ENCODE results near the gene CD53. TPM values are rescaled to one million over a fixed set of nuclear protein-coding genes. Genes with fewer than 3 reads are reported as not detected.

Gene CD53
- total RNA-seq, 1 experiment from 2014 or later = not detected

DNA sequence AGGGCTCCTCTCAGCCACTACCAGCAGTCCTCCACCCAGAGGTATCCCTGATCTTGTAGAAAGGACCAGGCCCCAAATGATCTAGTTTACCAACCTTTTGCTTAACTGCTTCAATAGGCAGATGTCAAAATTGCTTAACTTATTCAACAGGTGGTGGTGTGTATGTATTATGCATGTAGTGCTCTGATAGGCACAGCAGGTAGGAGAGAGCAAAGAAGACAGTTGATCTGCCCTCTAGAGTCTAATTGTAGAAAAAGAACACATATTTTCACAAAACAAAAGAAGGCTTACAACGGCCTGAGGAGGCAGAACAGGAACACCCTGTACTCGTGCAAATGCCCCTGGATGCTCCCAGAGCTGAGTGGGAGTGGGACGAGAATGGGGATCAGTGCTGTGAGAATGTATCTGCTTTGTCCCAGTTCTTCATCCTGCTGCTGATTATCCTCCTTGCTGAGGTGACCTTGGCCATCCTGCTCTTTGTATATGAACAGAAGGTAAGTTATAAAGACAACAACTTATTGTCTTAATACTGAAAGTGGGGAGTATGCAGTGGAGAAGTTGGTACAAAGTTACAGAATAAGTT, 21.1 kb downstream of the CD53 start:
- Histone ChIP-seq H3K9me2 (replicated peaks; ENCODE audit: low read length) (no peaks in the 10 kb centered on the region), H3K27ac (ENCODE audit: low read length) (no peak overlapping the region), H3K4me2 (ENCODE audit: low read length) (no peak overlapping the region), H3K36me3 (ENCODE audit: low read depth, low read length) (no peaks in the 10 kb centered on the region), H2AFZ (ENCODE audit: low read length) (no peak overlapping the region), H3K4me1 (ENCODE audit: insufficient read depth, low read length) (no peaks in the 10 kb centered on the region), H4K20me1 (ENCODE audit: low read length) (no peaks in the 10 kb centered on the region), H3K27me3 (ENCODE audit: low read length) (peaks cover 26% of the 10 kb centered on the region), H3K79me2 (ENCODE audit: low read length) (no peaks in the 10 kb centered on the region), H3K9me3 (ENCODE audit: low read length) (no peaks in the 10 kb centered on the region), H3F3A (ENCODE audit: low read length, unreplicated experiment) (no peaks in the 10 kb centered on the region), H3K9ac (ENCODE audit: low read length) (no peak overlapping the region), H3K4me3 (ENCODE audit: low read length) (no peak overlapping the region)
- BruUV-seq (replicated peaks) = no TSS peak
- POLR2A ChIA-PET (ENCODE audit: unreplicated experiment) = no interaction called here
- TF ChIP-seq CTCF (conservative IDR thresholded peaks at IDR 0.05; ENCODE audit: low read depth, low read length) (no peak; the same call in 1 of the 2 replicates), EZH2phosphoT487 (IDR thresholded peaks at IDR 0.05; ENCODE audit: borderline replicate concordance, low read length) (no peak), EZH2 (IDR thresholded peaks at IDR 0.05; ENCODE audit: low read length, unreplicated experiment) (no peak)
- CTCF ChIA-PET = no interaction called here
- ATAC-seq = no peak
- intact Hi-C loops (cut with micrococcal nuclease) = no loop called here
- no peak for DNase-seq

DNA sequence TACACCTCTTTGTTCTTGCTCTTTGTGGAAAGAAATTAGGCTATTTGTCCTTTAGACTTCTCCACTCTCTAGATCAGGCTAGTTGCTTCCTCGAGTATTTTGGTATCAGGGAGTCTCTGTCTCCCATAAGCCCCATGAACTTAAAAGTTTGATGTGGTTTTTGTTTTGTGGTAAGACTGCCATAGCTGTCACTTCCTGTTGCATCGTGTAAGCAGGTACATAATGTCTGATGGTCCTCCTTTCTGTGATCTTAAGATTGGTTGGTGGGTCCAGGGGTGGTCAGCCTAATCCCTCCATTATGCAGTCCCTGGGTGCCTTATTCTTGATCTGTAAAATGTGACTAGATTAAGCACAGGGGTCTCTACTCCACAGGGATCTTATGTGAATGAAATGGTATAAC, 23.1 kb downstream of the CD53 start:
- Histone ChIP-seq H3K9ac (ENCODE audit: low read length) (no peak overlapping the region), H2AFZ (ENCODE audit: low read length) (no peak overlapping the region), H3K36me3 (ENCODE audit: low read depth, low read length) (no peaks in the 10 kb centered on the region), H3K9me2 (replicated peaks; ENCODE audit: low read length) (no peaks in the 10 kb centered on the region), H4K20me1 (ENCODE audit: low read length) (no peaks in the 10 kb centered on the region), H3K79me2 (ENCODE audit: low read length) (no peaks in the 10 kb centered on the region), H3K9me3 (ENCODE audit: low read length) (no peaks in the 10 kb centered on the region), H3K4me2 (ENCODE audit: low read length) (no peak overlapping the region), H3K4me1 (ENCODE audit: insufficient read depth, low read length) (no peaks in the 10 kb centered on the region), H3K27me3 (ENCODE audit: low read length) (peaks cover 18% of the 10 kb centered on the region), H3K27ac (ENCODE audit: low read length) (no peak overlapping the region), H3F3A (ENCODE audit: low read length, unreplicated experiment) (no peaks in the 10 kb centered on the region), H3K4me3 (ENCODE audit: low read length) (no peak overlapping the region)
- CTCF ChIA-PET = no interaction called here
- no TSS peak for BruUV-seq (replicated peaks)
- intact Hi-C loops (cut with micrococcal nuclease) = no loop called here
- POLR2A ChIA-PET (ENCODE audit: unreplicated experiment) = no interaction called here
- TF ChIP-seq EZH2phosphoT487 (IDR thresholded peaks at IDR 0.05; ENCODE audit: borderline replicate concordance, low read length) = no peak
- DNase-seq = no peak
- ATAC-seq = no peak

GRCh38 chr1:110897681-110898080, 24.7 kb downstream of the CD53 start:
- Histone ChIP-seq H3K9ac (ENCODE audit: low read length) (no peak overlapping the region), H3K4me3 (ENCODE audit: low read length) (no peak overlapping the region), H3K27ac (ENCODE audit: low read length) (no peak overlapping the region), H4K20me1 (ENCODE audit: low read length) (no peaks in the 10 kb centered on the region), H3K4me2 (ENCODE audit: low read length) (no peak overlapping the region), H2AFZ (ENCODE audit: low read length) (no peak overlapping the region), H3K4me1 (ENCODE audit: insufficient read depth, low read length) (no peaks in the 10 kb centered on the region), H3K79me2 (ENCODE audit: low read length) (no peaks in the 10 kb centered on the region), H3K9me3 (ENCODE audit: low read length) (no peaks in the 10 kb centered on the region), H3K9me2 (replicated peaks; ENCODE audit: low read length) (no peaks in the 10 kb centered on the region), H3K27me3 (ENCODE audit: low read length) (peaks cover 3% of the 10 kb centered on the region; the same call in 1 of the 2 replicates), H3F3A (ENCODE audit: low read length, unreplicated experiment) (no peaks in the 10 kb centered on the region), H3K36me3 (ENCODE audit: low read depth, low read length) (no peaks in the 10 kb centered on the region)
- CTCF ChIA-PET = no interaction called here
- intact Hi-C loops (cut with micrococcal nuclease) = no loop called here
- no peak for TF ChIP-seq EZH2phosphoT487 (IDR thresholded peaks at IDR 0.05; ENCODE audit: borderline replicate concordance, low read length)
- no peak for TF ChIP-seq CTCF (conservative IDR thresholded peaks at IDR 0.05; ENCODE audit: low read depth, low read length)
- TF ChIP-seq EZH2 (IDR thresholded peaks at IDR 0.05; ENCODE audit: low read length, unreplicated experiment) = no peak
- DNase-seq = no peak
- no peak for ATAC-seq
- POLR2A ChIA-PET (ENCODE audit: unreplicated experiment) = no interaction called here
- no TSS peak for BruUV-seq (replicated peaks)

Data from PC-3 (cell line).